A549 treated with DMSO at 1 μM for 4 hours (cell line): Measurements from ENCODE around the gene WDFY2. TPM values are rescaled to one million over a fixed set of nuclear protein-coding genes. Genes with fewer than 3 reads are reported as not detected.

Source experiments
- total RNA-seq: library from RNA; stranded (reverse); fragments of 200-300 nt; extraction: Qiagen RNA extraction; gene quantifications from 5 replicates; pipeline ENCODE4 v1.2.3, GENCODE V29; 2022; ENCODE audit warnings: low read depth

WDFY2 gene
- 2.1 to 3.5 TPM (median 2.8 TPM) in 5 replicates for total RNA-seq

GRCh38 chr13:51583875-51584730 is at the start of gene WDFY2:
TSS of gene WDFY2 (plus strand) at chr13:51584462. CDS start at chr13:51584688, 226 bp downstream.

GRCh38 chr13:51803422-51804294 is 219.4 kb downstream of the WDFY2 start, which contains the start of gene DHRS12:
TSS of gene DHRS12 (minus strand) at chr13:51804163. CDS start at chr13:51799659, 4,504 bp downstream.

Other genes starting within 250 kb of the WDFY2 start
- gene SERPINE3, start 244.8 kb upstream of the WDFY2 start, total RNA-seq, result 0.09 TPM in 1 of 5 replicates, not detected in the others
- gene INTS6, start 131.4 kb upstream of the WDFY2 start, total RNA-seq, result 7.7 to 12.1 TPM (median 11.2 TPM) in 5 replicates
- 3.5 to 4.8 TPM (median 3.8 TPM) in 5 replicates for gene DHRS12, start 219.7 kb downstream of the WDFY2 start, total RNA-seq